HL-60/S4 treated with phorbol 12-myristate 13-acetate at 8.2 ng/mL for 4 days and 3 days (cell line): Measurements from ENCODE around the gene SQSTM1.
"Not testable (repeated sequence)": the region's sequence is repeated elsewhere in the genome, so short reads cannot be mapped to it uniquely, and the experiment has no call there.

Experiments used
- in situ Hi-C: fragments of 300-500 bp; cut with MboI; formaldehyde crosslinking; loops from 2 replicates; pipeline ENCODE4 v1.15.0; 2022; ENCODE audit warnings: low sequenced_read_pairs

The SQSTM1 gene

GRCh38 chr5:179841621-179842020 lies 20.9 kb downstream of the SQSTM1 start:
- in situ Hi-C loops, result no loop called here

DNA sequence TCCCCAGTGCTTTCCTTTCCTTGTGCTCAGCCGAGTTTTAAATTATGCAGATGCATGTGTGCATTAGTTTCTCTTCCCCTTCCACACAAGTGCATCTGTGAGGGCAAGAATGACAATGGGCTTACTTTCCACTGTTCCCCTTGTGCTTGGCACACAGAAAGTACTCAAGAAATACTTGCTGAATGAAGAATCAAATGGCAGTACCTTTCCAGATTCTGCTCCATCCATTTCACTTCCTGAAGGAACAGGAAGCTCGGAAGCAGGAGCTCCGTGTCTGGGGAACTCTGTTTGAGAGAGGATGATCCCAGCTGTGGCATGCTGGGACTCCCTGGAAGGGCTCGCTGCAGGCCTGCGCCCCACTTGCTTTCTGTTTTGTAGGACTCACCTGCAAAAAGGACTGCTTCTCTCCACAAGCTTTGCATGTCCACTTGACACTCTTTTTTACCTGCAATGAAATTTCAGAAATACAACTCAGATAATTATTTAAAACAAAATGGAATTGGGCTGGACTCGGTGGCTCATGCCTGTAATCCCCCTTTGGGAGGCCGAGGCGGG lies 32.4 kb downstream of the SQSTM1 start:
- in situ Hi-C loops, result no loop called here

- in situ Hi-C loops, result no loop called here
Observed at GRCh38 chr5:179854356-179854755, 33.7 kb downstream of the SQSTM1 start.

DNA sequence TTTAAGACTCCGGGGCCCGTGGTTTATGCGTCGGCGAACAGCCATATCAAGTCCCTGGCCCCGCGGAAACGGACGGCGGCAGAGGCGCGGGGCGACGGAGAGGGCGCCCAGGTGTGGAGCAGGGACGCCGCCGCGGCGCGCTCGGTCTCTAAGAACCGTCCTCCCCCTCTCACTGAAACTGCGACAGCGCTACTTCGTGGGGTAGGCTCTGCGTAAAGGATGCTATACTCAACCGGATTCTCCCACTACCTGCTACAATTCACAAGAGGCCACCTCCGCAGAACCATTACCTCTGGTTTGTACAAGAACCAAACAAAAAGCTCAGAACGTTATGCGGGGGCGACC lies 37.5 kb downstream of the SQSTM1 start:
- in situ Hi-C loops, result no loop called here

- in situ Hi-C loops, result no loop called here
Observed at GRCh38 chr5:179858586-179859427, 38.1 kb downstream of the SQSTM1 start, which contains the start of gene MRNIP. MRNIP (minus strand) TSS chr5:179858817; CDS start chr5:179858796, 21 bp downstream.

GRCh38 chr5:179860301-179860700 lies 39.6 kb downstream of the SQSTM1 start:
- in situ Hi-C loops, result no loop called here

DNA sequence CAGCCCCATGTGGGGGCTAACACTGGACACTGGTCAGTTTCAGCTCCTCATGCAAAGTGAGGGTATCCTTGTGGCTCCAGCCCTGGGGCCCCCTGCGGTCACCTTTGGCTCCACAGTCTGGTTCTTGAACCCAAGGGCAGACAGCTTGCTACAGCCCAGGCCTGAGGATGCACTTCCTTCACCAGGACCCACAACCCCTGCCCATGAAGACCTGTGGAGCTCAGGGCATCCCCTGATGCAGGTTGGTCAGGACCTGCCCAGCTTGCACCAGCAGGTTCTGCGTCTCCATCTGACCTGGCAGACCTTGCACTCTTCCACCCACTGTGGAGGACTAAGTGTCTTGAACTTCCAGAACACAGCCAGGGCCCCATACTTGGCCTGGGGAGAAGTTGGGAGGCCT lies 41.6 kb downstream of the SQSTM1 start:
- in situ Hi-C loops, result no loop called here

DNA sequence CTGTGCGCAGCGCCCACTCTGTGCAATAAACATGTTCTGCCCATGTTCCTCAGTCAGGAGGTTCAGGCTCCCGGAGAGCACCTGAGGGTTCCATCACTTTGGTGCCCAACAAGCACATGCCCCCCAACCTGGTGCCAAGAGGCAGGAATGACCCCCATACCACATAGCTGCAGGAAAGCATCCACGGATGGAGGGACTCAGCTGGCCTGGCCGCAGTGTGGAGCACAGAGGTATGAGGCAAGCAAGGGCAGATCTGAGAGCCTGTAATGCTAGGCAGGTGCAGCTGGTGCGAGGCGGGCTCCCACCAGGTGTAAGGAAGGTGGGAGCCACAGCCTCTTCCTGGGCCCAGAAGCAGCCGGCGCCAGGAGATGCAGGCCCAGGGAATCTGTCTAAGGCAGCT lies 42.2 kb downstream of the SQSTM1 start:
- in situ Hi-C loops, result no loop called here

GRCh38 chr5:179863449-179864085 lies 42.9 kb downstream of the SQSTM1 start:
- in situ Hi-C loops, result no loop called here

GRCh38 chr5:179864686-179865085 lies 44.0 kb downstream of the SQSTM1 start:
- in situ Hi-C loops, result no loop called here

DNA sequence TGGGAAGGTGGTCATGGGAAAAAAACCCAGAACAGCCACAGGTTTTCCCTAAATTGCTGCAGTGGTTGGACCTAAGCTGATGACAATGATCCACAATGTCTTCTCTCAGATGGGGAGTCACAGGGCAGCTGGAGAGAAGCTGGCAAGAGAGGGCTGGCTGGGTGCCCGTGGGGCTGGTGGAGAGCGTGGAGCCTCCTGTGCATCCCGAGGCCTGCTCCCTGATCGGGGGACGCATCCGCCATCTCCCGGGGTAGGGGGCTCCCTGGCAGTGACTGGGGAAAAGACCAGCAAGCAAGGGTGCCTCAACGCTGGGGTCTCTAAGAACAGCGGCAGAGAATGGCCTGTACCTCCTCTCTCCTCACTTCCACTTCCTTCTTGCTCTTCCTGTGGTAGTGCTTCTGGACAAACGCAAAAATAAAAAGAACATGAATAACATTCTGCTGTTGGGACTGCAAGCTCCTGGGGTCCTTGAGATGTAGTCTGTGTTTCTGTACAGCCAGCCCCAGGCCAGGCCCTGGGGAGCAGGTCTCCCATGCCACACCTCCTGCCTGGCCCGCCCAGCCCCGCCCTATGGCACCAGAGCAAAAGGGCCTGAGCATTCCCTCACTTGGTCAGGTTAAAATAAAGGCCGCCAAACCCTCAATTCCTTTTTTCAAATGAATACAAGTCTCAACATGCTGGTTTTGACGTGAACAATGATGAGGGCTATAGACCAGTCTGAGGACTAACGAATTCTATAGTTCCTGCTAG lies 45.0 kb downstream of the SQSTM1 start:
- in situ Hi-C loops, result no loop called here

GRCh38 chr5:179866241-179867078 lies 45.8 kb downstream of the SQSTM1 start:
- in situ Hi-C loops, result no loop called here

DNA sequence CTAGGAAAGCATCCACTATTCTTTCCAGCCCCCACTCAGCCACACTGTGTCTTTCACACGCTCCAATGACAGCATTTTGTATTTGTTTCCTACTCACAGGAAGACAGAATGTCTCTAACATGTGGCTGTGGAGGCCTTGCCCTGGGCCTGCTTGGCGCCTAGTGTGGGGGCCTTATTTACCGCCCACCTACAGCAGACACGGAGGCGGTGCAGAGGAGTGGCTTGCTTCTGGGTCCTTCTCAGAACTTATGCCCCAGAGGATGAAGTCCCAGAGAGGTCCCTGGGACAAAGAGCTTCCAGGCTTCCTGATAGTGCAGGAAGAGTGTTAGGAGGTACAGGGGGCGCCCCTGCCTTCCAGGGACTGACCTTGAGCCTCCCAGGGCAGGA lies 46.4 kb downstream of the SQSTM1 start:
- in situ Hi-C loops, result no loop called here

- in situ Hi-C loops, result no loop called here
Observed at GRCh38 chr5:179867476-179867875, 46.8 kb downstream of the SQSTM1 start.

DNA sequence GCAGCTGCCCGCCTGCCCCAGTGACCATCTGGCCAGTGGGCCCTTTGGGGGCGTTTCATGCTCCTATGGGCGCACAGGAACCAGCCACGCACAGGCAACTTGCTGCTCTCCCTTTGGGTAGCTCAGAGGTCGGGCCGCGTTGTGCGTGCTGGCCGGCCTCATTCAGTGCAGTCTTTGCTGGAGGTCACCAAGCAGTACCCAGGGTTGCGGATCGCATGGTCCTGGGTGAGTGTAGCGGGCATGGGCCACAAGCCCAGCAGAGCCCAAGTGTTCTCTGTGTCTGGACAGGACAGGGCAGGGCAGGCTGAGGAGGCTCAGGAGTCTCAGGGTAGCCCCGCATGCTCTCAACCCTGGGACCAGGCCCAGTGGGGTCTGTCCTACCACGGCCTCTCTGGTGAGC lies 47.8 kb downstream of the SQSTM1 start:
- in situ Hi-C loops, result no loop called here

GRCh38 chr5:179869101-179869500 lies 48.4 kb downstream of the SQSTM1 start:
- in situ Hi-C loops, result no loop called here

DNA sequence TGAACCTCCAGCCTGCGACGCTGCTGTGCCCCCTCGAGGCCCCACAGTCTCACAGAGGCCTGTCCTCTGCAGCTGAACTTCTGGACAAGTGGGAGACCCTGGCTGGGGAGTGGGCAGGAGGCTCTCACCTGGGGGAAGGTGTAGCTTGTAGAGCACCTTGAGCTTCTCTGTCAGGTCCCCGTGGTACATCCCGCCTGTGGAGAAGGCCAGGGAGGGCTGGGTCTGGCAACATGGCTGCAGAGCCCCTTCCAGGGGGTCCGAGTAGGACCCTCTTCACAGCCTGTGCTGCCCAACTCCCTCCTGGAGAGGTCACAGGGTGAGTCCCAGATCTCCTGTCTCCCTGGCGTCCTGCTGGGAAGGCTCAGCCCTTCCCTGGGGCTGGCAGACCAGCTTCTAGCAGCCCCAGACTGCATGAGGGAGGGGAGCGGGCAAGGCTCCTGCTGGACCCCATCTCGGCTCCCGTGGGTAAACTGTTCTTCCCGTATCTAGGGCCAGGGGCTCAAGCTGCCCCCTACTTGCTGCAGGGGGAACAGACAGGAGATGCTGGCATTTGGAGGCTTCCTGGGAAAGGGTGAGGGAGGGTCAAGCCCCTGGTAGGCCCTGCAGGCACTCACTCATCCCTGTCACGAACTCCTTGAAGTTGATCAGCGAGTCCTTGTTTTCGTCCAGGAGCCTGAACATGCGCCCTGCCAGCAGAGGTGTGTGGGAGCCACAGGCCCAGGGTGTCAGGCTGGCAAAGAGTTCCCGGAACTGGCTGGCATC lies 49.1 kb downstream of the SQSTM1 start:
- in situ Hi-C loops, result no loop called here

GRCh38 chr5:179870403-179870903 lies 49.7 kb downstream of the SQSTM1 start:
- in situ Hi-C loops, result no loop called here

DNA sequence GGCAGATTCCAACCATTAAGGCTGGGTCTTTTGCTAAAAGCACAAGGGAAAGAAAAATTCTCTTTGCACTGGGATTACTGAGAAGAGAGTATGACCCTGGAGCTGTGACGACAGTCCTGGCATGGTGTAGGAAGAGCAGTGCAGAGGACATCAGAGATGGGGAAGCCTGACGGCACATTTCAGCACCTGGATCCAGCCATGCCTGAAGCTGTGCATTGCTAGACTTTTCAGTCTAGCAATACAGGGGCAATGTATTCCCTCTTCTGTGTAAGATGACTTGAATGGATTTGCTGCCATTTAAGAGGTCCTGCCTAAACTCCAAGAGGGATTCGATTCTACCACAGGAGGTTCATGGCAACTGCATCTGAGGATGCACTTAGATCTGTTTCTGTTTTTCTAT lies 50.2 kb downstream of the SQSTM1 start:
- in situ Hi-C loops, result no loop called here

DNA sequence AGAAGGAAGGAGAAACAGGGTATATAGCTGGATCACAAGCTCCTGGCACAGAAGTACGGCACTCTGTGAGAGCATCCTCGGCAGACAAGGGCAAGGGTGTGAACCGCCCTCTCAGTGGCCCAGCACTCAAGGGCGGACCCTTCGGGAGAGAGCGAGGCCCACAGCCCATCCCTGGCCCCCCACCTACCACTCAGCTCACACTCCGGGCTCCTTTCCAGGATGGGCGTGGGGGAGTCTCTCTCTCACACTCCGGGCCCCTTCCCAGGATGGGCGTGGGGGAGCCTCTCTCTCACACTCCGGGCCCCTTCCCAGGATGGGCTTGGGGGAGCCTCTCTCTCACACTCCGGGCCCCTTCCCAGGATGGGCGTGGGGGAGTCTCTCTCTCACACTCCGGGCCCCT lies 50.8 kb downstream of the SQSTM1 start:
- in situ Hi-C loops, result not testable (repeated sequence)
